Tibial nerve (tissue), 4 donors: ENCODE results near the gene ERP44.

ENCODE experiments used
- CTCF ChIP-seq, 5 experiments: fragments of 200-600 bp in 3 of 5; fragments of 450-650 bp in 2 of 5; sonication (generic) in 3 of 5; IDR thresholded peaks; one replicate each; pipeline ENCODE4 v1.5.1; 2016 to 2019; ENCODE audit warnings: antibody characterized with exemption in 5 of 5, mild to moderate bottlenecking in 3 of 5, moderate library complexity in 2 of 5
- EP300 ChIP-seq, 2 donors: sonication (generic); formaldehyde crosslinking; IDR thresholded peaks; one replicate each; pipeline ENCODE4 v1.6.1; 2017; ENCODE audit warnings: antibody characterized with exemption in 2 of 2, mild to moderate bottlenecking in 1 of 2

DNA sequence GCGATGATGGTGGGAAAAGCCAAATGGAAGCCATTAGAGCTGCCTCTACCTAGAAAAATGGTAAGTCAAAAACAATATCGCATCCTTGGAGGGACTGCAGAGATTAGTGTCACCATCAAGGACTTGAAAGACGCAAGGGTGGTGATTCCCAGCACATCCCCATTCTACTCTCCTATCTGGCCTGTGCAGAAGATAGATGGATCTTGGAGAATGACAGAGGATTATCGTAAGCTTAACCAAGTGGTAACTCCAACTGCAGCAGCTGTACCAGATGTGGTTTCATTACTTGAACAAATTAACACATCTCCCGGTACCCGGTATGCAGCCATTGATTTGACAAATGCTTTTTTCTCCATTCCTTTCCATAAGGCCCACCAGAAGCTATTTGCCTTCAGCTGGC is 23.8 kb downstream of the ERP44 start:
- TF ChIP-seq CTCF (IDR thresholded peaks at IDR 0.05): no peak
- TF ChIP-seq EP300 (IDR thresholded peaks at IDR 0.05): no peak
